Fibroblast of skin of scalp (primary cell): ENCODE results near the gene TNFRSF17. TPM values are rescaled to one million over a fixed set of nuclear protein-coding genes. Genes with fewer than 3 reads are reported as not detected.
"Not testable (repeated sequence)": the region's sequence is repeated elsewhere in the genome, so short reads cannot be mapped to it uniquely, and the experiment has no call there.

Experiments used
- DNase-seq: peaks from one replicate; pipeline ENCODE4 v3.0.0-alpha.2; 2013
- polyA plus RNA-seq, 2 experiments: library from polyadenylated mRNA; unstranded; fragments of 120-200 nt; gene quantifications; one replicate each; pipeline ENCODE4 v1.2.1, GENCODE V29; 2013; ENCODE audit not compliant: insufficient read length in 2 of 2

Gene TNFRSF17
- polyA plus RNA-seq (2013, experiment 1 of 2; ENCODE audit: insufficient read length) = not detected
- not detected for polyA plus RNA-seq (2013, experiment 2 of 2; ENCODE audit: insufficient read length)

DNA sequence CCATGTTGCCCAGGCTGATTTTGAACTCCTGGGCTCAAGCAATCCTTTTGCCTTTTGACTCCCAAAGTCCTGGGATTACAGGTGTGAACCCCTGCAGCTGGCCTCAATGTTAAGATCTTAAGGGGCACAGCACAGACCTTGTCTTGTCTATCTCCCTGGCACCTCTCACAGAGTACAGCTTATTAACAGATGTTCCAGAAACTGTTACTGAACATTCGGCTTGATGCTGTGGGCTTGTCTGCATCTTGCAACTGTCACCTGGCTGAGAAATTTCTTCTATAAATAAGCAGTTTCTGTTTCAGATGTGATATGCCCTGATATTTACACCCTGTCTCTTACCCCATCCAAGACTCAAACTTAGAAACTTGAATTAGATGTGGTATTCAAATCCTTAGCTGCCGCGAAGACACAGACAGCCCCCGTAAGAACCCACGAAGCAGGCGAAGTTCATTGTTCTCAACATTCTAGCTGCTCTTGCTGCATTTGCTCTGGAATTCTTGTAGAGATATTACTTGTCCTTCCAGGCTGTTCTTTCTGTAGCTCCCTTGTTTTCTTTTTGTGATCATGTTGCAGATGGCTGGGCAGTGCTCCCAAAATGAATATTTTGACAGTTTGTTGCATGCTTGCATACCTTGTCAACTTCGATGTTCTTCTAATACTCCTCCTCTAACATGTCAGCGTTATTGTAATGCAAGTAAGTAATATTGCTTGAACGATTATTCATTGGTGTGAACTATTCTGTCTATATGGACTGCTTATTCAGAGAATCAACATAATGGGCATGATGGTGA, at the start of gene TNFRSF17:
Gene TNFRSF17, plus strand, starts transcription at position 450 of the 791 bp plus-strand sequence. Its CDS starts 115 bp downstream, at position 565.
- DNase-seq = peak; percentile 19

DNA sequence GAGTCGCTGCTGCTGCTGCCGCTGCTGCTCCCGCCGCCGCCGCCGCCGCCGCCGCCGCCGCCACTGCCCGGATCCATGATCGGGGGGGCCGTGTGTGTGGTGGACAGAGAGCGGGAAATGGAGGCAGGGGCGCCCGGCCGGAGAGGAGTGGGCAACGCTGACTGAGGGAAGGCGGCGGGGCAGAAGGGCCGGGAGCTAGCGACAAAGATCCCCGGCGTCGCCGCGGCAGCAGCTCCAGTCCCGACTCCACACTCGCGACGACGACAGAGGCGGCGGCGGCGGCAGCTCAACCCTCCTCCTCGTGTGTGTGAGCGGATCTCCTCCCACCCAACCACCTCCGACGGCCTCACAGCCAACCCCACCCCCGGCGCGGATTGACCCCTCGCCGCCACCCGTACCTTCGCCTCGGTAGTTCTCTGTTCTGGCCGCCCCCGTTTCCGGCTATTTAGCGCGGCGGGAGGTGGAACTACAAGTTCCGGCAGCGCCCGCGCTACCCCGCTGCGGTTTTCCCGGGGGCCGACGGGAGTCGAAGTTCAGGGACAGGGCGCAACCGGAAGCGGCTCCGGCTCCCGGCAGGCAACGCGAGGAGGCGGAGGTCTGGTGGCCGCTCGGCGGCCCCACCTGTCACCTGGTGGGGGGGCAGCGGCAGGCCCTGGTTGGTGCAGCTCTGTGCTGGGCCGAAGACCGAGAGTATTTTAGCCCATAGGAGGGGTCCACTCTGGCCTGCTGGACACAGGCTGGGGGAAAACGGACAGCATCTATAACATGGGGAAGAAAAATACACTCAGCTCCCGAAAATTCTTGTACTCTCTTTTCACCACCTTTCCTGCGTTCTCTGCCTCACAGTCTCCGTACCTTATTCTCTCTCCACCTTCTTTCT, 49.1 kb upstream of the TNFRSF17 start, which contains the start of gene GSPT1:
Gene GSPT1, minus strand, starts transcription at position 313 of the 880 bp plus-strand sequence. Its CDS starts 236 bp downstream, at position 77.
- peak; percentile 99 for DNase-seq

DNA sequence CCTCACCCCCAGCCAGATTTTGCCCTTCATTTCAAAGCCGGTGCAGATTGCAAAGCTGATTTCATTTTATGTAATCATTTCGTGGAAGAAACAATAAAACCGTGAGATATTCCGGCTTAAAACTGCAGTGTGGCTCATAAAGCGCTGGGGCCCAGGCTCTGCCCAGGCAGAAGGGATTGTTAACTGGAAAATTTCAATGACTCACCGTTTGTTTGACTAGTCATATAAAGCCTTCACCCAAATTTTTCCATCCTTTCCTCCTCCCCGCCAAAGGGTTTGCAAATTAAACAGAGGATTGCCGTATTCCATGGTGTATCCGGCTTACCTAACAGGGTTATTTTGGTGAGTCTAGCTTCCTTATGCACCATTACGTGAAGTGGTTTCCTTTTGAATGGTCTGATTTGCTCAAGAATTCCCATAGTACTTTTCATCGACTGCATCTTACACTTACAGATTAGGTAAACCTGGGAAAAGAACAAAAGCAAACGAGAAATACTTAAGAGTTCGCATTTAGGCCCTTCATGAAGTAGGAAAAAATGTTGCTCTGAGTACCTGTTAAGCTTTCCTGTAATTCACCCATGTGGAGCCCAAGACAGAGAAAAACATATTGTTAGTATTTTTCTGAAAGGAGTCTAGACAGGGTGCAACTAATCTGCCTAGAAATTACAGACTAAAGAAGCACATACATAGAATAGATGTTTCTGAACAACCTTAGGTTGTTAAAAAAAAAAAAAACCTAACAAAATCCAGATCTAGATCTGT, 48.3 kb upstream of the TNFRSF17 start:
- peak; percentile 23 for DNase-seq

DNA sequence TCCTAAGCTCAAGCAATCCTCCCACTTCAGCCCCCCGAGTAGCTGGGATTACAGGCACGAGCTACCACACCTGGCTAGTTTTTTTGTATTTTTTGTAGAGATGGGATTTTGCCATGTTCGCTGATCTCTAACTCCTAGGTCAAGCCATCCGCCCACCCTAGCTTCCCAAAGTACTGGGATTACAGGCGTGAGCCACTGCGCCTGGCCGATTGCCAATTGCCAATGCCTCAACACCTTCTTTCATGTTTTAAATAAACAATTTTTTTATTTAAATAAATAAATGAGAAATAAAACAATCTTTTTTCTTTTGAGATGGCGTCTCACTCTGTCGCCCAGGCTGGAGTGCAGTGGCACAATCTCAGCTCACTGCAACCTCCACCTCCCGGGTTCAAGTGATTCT, 41.0 kb upstream of the TNFRSF17 start:
- not testable (repeated sequence) for DNase-seq

DNA sequence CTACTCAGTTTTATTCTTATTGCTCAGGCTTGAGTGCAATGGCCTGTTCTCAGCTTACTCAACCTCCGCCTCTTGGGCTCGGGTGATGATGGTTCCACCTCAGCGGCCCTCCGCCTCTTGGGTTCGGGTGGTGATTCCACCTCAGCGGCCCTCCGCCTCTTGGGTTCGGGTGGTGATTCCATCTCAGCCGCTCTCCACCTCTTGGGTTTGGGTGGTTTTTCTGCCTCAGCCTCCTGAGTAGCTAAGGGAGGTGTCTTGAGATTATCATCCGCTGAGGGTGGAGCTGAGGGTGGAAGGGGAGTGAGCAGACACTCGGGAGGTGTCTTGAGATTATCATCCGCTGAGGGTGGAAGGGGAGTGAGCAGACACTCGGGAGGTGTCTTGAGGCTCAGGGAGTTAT, 37.7 kb upstream of the TNFRSF17 start:
- DNase-seq = not testable (repeated sequence)

DNA sequence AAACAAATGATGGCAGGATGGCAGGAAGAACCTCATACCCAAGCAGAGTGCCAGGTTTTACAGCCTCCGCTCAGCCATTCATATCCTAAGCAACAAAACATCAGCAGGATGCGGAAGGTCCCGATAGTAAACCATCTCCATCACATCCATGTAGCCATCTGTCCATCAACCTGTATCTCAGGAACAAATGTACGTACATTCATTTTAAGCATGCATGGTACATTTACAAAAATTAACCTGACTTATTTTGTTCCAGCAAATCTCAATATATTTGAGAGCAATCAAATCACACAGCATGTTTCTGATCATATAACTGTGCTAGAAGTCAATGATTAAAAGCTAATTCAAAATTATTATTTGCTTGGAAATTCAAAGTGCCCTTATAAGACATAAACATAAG, 23.1 kb upstream of the TNFRSF17 start, which contains the start of gene NPIPB2:
Gene NPIPB2, minus strand, starts transcription at position 101 of the 400 bp plus-strand sequence. Its CDS starts 0 bp downstream, at position 101.
- not testable (repeated sequence) for DNase-seq

DNA sequence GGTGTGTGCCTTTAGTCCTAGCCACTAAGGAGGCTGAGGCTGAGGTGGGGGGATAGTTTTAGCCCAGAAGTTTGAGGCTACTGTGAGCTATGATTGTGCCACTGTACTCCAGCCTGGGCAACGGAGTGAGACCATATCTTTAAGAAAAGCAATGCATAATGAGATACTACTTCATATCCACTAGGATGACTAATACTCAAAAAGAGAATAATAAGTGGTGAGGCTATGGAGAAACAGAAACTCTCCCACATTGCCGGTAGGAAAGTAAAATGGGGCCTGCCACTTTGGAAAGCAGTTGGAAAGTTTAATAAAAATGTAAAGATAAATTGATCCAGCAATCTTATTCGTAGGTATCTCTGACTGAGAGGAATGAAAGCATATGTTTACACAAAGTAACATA, 18.6 kb upstream of the TNFRSF17 start:
- DNase-seq = no peak

DNA sequence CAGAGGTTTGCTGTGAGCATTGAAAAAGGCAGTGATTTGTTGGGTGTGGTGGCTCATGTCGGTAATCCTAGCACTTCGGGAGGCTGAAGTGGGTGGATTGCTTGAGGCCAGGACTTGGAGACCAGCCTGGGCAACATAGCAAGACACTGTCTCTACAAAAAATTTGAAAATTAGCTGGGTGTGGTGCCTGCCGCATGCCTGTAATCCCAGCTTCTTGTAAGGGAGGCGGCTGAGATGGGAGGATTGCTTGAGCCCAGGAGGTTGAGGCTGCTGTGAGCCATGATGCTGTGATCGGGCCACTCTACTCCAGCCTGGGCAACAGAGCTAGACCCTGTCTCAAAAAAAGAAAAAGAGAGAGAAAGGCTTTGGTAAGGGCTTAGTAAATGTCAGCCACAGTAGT, 16.2 kb upstream of the TNFRSF17 start:
- no peak for DNase-seq

DNA sequence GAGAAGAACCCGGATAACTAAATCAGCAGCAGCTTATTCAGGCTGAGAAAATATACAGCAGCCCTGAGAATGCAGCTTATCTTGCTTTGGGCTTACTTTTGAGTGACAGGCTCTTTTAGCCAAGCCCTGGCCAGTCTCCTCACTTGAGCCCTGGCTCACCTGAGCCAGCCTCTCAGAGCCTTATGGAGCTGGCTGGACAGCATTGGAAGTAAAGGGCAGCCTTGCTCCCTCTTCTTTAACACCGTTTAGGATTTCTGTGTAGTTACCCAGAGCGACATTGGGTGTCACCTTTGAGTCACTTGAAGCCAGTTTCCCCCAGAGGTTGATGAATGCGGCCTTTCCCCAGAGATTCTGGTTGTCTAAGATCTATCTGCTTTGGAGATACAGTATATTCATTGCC, 15.5 kb upstream of the TNFRSF17 start:
- DNase-seq = peak; percentile 69

DNA sequence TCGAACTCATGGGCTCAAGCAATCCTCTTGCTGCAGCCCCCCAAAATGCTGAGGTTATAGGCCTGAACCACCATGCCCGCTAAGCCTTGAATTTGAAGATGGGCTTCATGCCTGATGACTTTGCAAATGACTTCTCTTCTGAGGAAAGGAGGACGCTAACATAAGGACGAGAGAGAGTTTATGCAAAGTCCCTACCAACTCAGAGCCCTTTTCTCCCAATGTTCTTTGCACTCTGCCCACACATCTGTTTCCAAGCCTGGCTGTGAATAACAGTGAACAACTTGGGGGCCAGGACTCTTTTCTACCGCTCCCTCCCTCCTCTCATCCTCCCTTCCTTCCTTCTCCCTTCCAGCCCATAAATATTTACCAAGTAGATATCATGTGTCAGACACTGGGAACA, 14.6 kb upstream of the TNFRSF17 start:
- DNase-seq = no peak

DNA sequence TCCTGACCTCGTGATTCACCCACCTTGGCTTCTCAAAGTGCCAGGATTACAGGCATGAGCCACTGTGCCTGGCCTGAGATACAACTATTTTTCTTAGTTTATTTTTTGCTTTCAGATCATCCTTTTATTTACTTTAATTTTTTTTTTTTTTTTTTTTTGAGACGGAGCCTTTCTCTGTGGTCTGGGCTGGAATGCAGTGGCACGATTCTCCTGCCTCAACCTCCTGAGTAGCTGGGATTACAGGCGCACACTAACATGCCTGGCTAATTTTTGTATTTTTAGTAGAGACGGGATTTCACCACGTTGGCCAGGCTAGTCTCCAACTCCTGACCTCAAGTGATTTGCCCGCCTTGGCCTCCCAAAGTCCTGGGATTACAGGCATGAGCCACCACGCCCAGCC, 11.4 kb upstream of the TNFRSF17 start:
- DNase-seq = peak; percentile 49

DNA sequence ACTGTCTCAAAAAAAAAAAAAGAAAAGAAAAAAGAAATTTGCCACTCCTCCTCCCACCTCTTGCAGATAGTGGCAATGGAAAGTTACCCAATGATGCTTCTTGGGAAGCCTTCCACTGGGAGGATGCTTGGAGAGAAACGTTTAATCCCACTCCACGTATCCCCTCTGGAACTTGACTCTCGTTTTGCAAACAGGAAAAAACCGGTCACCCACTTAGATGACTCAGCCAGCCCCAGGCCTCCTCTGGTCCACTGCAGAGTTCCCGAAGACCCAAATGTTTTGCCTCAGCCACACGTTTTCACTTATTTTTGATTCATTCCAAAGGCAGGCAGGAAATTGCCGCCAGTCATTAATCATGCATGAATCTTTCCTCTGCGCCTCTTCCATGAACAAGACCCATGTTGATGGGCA, 9.3 kb upstream of the TNFRSF17 start:
- DNase-seq = peak; percentile 98

DNA sequence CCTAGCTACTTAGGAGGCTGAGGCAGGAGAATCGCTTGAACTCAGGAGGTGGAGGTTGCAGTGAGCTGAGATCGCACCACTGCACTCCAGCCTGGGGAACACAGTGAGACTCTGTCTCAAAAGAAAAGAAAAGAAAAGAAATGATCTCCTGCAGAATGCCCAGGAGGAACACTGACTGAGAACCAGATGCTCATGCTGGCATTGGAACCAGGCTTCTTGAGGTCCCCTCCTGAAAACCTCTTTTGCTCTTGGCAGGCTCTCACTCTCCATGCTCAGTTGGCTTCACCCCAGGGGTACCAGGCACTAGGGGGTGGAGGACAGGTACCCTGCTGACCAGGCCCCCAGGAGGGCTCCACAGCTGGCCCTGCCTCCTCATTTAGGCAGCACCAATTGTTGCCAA, 8.5 kb upstream of the TNFRSF17 start:
- no peak for DNase-seq

DNA sequence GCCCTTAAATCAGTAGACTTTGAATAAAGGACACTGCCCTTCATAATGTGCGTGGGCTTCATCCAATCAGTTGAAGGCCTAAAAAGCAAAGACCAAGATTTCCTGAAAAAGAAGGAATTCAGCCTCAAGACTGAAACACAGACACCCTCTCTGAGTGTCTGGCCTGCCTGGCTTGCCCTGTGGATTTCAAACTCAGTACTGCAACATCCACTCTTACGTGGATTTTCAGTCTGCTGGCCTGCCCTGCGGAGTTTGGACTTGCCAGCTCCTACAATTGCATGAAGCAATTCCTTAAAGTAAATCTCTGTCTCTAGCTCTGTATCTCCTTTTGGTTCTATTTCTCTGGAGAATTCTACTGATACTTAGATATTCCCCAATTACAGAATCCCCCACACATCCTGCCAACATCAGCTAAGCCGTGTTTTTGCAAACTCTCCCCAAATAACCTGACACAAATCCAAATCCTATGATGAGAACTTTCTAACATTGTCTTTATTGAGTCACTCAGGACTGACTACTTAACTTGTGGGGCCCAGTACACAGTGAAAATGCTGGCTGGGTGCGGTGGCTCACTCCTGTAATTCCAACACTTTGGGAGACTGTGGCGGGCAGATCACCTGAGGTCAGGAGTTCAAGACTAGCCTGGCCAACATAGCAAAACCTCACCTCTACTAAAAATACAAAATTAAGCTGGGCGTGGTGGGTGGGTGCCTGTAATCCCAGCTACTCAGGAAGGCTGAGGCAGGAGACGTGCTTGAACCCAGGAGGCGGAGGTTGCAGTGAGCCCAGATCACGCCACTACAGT, 7.2 kb upstream of the TNFRSF17 start:
- peak; percentile 12 for DNase-seq

DNA sequence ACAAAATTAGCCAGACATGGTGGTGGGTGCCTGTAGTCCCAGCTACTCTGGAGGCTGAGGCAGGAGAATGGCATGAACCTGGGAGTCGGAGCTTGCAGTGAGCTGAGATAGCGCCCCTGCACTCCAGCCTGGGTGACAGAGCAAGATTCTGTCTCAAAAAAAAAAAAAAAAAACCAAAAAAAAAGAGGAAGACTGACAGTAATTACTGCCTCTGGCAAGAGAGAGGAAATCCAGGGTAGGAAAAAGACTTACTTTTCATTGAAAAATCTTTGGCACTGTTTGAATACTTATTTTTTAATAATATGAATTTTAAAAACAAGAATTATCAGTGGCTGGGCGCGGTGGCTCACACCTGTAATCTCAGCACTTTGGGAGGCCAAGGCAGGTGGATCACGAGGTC, 2.6 kb upstream of the TNFRSF17 start:
- DNase-seq = not testable (repeated sequence)

DNA sequence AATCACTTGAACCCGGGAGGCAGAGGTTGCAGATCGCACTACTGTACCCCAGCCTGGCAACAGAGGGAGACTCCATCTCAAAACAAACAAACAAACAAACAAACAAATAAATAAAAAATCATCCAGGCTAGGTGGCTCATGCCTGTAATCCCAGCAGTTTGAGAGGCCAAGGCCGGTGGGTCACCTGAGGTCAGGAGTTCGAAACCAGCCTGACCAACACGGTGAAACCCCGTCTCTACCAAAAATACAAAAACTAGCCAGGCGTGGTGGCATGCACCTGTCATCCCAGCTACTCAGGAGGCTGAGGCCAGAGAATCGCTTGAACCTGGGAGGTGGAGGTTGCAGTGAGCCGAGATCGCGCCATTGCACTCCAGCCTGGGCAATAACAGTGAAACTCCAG, 2.0 kb upstream of the TNFRSF17 start:
- not testable (repeated sequence) for DNase-seq

DNA sequence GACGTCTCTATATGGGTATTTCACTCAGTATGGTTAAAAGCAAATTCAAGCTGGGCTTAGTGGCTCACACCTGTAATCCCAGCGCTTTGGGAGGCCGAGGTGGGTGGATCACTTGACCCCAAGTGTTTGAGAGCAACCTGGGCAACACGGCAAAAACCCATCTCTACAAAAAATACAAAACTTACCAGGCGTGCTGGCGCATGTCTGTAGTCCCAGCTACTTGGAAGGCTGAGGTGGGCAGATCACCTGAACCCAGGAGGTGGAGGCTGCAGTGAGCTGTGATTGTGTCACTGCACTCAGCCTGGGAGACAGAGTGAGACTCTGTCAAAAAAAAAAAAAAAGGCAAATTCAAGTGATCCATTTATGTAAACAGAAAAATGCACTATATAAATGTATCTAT, 1.3 kb upstream of the TNFRSF17 start:
- no peak for DNase-seq

DNA sequence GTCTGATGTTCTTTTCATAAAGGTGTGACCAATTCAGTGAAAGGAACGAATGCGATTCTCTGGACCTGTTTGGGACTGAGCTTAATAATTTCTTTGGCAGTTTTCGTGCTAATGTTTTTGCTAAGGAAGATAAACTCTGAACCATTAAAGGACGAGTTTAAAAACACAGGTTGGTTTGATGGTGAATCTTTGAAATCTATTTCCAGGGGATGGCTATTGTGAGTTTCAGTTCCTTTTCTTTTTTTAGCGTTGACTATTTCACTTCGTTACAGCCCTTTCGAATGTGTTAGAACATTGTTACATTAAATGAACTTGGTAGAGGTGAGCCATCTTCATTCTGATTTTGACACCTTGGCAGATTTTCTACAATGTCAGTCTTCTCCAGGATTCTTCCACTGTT, 1.2 kb downstream of the TNFRSF17 start:
- DNase-seq = no peak

DNA sequence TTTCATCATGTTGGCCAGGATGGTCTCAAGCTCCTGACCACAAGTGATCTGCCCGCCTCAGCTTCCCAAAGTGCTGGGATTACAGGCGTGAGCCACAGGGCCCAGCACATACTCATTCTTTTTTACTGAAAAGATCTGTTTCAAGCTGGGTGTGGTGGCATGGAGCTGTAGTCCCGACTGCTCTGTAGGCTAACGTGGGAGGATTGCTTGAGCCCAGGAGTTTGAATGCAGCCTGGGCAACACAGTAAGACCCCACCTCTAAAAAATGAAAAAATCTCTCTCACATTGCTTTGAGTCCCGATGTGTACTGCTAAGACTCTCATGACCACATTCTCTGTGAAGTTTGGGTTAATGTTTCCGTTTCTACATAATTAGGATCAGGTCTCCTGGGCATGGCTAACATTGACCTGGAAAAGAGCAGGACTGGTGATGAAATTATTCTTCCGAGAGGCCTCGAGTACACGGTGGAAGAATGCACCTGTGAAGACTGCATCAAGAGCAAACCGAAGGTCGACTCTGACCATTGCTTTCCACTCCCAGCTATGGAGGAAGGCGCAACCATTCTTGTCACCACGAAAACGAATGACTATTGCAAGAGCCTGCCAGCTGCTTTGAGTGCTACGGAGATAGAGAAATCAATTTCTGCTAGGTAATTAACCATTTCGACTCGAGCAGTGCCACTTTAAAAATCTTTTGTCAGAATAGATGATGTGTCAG, 2.3 kb downstream of the TNFRSF17 start:
- no peak for DNase-seq

DNA sequence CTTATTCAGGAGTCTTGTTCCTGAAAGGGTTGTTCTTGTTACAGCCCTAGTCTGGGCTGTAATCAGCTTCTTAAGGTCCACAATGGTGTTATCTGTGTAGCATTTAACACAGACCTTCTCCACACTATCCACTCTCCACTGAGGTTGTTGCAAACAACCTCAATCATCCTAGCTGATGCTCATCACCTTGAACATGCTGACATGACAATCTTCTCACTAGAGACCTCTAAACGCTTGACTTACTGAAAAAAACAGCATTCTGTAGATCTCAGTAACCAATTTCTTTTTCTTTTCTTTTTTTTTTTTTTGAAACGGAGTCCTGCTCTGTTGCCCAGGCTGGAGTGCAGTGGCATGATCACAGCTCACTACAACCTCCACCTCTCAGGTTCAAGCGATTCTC, 3.6 kb downstream of the TNFRSF17 start:
- DNase-seq = no peak

DNA sequence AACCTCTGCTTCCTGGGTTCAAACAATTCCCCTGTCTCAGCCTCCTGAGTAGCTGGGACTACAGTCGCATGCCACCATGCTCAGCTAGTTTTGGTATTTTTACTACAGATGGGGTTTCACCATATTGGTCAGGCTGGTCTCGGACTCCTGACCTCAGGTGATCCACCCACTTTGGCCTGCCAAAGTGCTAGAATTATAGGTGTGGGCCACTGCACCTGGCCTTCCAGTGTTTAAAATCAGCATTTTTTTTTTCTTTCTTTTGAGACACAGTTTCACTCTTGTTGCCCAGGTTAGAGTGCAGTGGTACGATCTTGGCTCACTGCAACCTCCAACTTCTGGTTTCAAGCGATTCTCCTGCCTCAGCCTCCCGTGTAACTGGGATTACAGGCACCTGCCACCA, 5.3 kb downstream of the TNFRSF17 start:
- not testable (repeated sequence) for DNase-seq
